ENCODE measurements around the gene AHR.

Gene AHR

DNA sequence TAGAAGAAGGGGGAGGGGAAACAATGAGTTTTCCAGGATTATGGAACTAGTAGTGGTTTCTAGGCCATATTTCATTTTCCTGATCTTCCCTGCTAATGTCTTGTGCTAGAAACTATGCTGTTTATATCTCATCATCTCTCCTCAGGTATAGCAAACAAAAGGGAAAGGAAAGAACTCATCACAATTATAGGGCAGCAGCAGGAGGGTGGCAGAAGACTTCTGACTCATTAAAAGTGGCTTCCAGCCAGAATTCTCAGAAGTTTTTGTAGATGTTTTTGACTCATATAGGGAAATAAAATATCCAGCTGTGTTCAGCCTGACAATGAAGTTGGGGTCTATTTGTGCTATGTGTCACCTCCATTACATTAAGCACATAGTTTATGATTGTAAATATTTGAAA is 6.5 kb downstream of the AHR start:
- DNase-seq (ENCODE audit: low read depth) = no peak

DNA sequence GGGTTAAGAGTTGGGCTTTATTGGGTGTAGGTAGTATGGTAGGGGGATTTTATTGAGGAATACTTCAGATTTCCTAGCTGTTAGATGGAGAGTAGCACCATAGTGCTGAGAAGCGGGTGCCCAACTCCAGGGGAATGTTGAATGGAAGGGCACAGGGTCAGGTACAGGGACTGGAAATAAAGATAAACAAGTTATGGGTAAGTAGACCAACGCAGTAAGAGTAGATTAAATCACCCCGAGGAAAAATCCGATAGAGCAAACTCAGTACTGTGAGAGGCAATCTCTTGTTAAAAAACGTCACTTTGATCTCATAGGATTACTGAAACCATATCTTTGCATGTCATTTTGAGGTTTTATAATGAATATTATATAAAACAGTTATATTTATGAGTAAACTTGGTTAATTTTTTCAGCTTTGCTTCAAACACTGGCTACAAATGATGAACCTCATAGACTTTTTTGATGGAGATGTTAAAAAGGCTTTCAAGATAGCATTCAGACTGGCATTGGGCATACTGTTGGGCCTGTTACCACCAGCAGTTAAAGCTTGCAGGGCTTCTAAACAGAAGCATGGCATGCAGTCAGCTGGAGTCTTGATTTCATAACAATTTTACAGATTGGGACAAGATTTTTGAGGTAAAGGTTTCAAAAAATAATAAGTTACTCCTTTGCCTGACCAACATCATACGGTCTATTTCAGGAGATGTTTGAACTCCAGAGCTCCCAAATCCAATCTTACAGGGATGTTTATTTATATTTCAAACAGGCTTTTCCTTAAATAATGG is 7.1 kb downstream of the AHR start:
- no peak for DNase-seq (ENCODE audit: low read depth)

GRCh38 chr7:17307000-17307399 is 8.5 kb downstream of the AHR start:
- DNase-seq (ENCODE audit: low read depth) = no peak

GRCh38 chr7:17307558-17307957 is 9.1 kb downstream of the AHR start:
- DNase-seq (ENCODE audit: low read depth) = no peak

- DNase-seq (ENCODE audit: low read depth) = no peak
These were observed 9.7 kb downstream of the AHR start for GRCh38 chr7:17307969-17308648.

- no peak for DNase-seq (ENCODE audit: low read depth)
These were observed 12.7 kb downstream of the AHR start for GRCh38 chr7:17311194-17311593.

GRCh38 chr7:17311952-17312351 is 13.5 kb downstream of the AHR start:
- DNase-seq (ENCODE audit: low read depth) = no peak

GRCh38 chr7:17312641-17313040 is 14.2 kb downstream of the AHR start:
- DNase-seq (ENCODE audit: low read depth) = no peak

- DNase-seq (ENCODE audit: low read depth) = no peak
These were observed 14.7 kb downstream of the AHR start for GRCh38 chr7:17313194-17313593.

GRCh38 chr7:17315974-17316373 is 17.5 kb downstream of the AHR start:
- no peak for DNase-seq (ENCODE audit: low read depth)

DNA sequence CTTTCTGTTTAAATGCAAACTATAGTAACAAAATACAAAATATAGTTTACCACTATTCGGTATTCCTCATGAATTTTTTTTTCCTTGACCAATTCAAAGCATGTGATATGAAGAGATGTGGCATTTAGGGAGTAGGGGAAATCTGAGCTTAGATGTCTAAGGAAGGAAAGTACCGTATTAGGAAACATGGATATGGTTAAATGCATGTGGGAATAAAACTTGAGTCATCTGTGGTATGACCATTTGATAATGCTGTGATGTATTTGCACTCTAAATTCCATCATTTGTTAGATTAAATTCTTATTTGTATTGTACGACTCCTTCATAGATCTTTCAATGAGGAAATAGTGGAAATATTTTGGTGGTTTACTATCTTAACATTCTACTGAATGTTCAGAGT is 19.7 kb downstream of the AHR start:
- DNase-seq (ENCODE audit: low read depth) = no peak

GRCh38 chr7:17319164-17320101 is 21.0 kb downstream of the AHR start:
- DNase-seq (ENCODE audit: low read depth) = no peak

DNA sequence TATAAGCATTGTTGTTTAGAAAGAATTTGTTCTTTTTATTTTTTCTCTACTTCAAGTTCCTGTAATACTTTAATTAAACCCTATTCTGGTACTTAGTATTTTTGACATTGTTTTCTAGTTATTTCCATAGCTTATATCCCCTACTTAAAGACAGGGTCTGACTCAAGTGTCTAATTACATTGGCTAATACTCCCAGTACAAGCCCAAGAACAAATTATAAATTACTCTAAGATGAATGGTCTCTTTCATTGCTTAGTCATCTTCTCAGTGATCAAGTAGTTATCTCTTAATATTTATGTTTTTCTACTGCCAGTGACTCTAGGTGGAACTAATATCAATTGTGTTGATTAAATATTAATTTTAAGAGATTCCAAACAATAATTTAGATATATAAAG is 21.6 kb downstream of the AHR start:
- DNase-seq (ENCODE audit: low read depth) = no peak

DNA sequence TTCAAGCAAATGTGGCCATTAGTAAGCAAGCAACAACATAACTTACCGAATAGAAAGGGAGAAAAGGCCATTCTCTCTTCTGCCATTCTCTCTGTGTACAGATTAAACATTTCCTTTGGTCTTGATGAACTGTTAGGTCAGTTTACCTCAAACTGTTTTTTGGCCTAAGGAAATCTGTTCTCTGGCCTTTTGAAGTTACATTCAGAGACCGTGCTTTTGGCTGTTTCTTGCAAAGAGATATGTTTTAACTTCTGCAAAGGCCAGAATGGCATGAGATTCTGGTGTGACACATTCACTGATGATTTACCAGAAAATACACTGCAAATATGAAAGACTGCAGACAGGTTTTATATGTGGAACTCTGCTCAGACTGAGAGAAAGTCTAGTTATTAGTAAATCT is 22.2 kb downstream of the AHR start:
- DNase-seq (ENCODE audit: low read depth) = no peak

DNA sequence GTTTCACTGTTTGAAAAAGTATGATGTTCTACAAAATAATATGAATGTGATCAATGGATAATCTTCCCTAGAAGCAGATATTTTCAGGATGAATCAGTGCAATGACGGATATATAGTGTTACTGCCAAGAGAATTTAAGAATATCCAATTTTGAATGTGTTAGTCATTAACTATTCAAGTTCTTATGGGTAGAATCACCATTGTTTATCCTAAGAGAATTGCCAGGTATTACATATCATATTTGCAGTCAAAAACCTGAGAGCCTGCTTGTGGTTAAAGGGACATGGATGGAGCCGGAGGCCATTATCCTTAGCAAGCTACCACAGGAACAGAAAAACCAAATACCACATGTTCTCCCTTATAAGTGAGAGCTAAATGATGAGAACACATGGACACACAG is 26.9 kb downstream of the AHR start:
- DNase-seq (ENCODE audit: low read depth) = no peak

DNA sequence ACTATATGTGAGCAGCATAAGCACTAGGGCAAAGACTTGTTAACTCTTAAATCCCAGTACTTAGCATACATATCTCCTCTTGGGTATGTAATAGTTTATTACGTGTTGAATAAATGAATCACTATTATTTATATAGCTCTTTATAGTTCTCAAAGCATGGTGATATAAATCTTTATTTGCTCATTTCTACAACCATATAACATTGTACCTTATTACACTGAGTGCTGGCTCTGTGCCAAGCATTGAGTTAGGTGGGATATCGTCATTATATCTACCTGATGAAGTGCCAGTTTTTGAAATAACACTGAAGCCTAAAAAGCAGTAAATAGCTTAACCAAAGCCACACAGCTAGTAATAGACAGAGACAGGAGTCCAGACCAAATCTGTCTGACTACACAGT is 27.9 kb downstream of the AHR start:
- no peak for DNase-seq (ENCODE audit: low read depth)

GRCh38 chr7:17328641-17329040 is 30.2 kb downstream of the AHR start:
- no peak for DNase-seq (ENCODE audit: low read depth)

GRCh38 chr7:17329440-17329839 is 31.0 kb downstream of the AHR start:
- no peak for DNase-seq (ENCODE audit: low read depth)

- no peak for DNase-seq (ENCODE audit: low read depth)
These were observed 33.5 kb downstream of the AHR start for GRCh38 chr7:17331891-17332501.

DNA sequence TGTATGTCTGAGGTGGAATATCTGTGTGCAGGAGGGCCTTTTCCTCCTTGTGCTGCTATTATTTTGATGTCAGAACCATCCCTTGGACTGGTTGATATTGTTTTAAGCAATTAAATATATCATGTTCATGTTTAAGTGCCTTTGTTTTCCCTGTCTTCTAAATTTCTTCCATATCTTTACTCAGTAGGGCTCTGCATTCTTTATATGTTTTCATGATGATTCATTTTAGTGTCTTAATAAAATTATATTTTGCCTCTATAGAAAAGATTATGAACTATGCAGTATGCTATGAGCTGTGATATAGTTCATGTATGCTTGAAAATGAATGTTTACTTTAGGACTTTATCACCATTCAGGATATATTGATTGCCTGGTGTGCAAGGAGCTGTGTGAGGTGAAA is 34.8 kb downstream of the AHR start:
- DNase-seq (ENCODE audit: low read depth) = no peak

GRCh38 chr7:17336168-17336567 is 37.7 kb downstream of the AHR start:
- no peak for DNase-seq (ENCODE audit: low read depth)

- no peak for DNase-seq (ENCODE audit: low read depth)
These were observed 40.7 kb downstream of the AHR start for GRCh38 chr7:17339139-17339538.

All from activated T-cell treated with anti-CD3 and anti-CD28 coated beads for 48 hours (primary cell).